Dedifferentiated amniotic fluid mesenchymal stem cell (primary cell): ENCODE results near the gene AGAP2.

Experiments used
- DNase-seq: peaks from one replicate; pipeline ENCODE4 v3.0.0-alpha.2; 2016; ENCODE audit errors: extremely low spot score

The AGAP2 gene

GRCh38 chr12:57736741-57737466, 1.6 kb downstream of the AGAP2 start:
- DNase-seq, result no peak

- no peak for DNase-seq
Observed at GRCh38 chr12:57735952-57736740, 2.4 kb downstream of the AGAP2 start.

- DNase-seq, result no peak
Observed at GRCh38 chr12:57735198-57735855, 3.2 kb downstream of the AGAP2 start.

- DNase-seq, result no peak
Observed at GRCh38 chr12:57734591-57734990, 4.0 kb downstream of the AGAP2 start.

GRCh38 chr12:57733928-57734327, 4.6 kb downstream of the AGAP2 start:
- no peak for DNase-seq

GRCh38 chr12:57732726-57733593, 5.6 kb downstream of the AGAP2 start:
- DNase-seq, result no peak

GRCh38 chr12:57732270-57732669, 6.3 kb downstream of the AGAP2 start:
- DNase-seq, result no peak

GRCh38 chr12:57731411-57732080, 7.0 kb downstream of the AGAP2 start:
- no peak for DNase-seq

GRCh38 chr12:57730336-57731067, 8.0 kb downstream of the AGAP2 start:
- no peak for DNase-seq

- no peak for DNase-seq
Observed at GRCh38 chr12:57729321-57729844, 9.2 kb downstream of the AGAP2 start.

GRCh38 chr12:57727758-57728395, 10.7 kb downstream of the AGAP2 start:
- DNase-seq, result no peak

- no peak for DNase-seq
Observed at GRCh38 chr12:57726884-57727757, 11.4 kb downstream of the AGAP2 start.

- peak; percentile 73 for DNase-seq
Observed at GRCh38 chr12:57726151-57726883, 12.2 kb downstream of the AGAP2 start.

- no peak for DNase-seq
Observed at GRCh38 chr12:57725851-57726150, 12.7 kb downstream of the AGAP2 start.

- DNase-seq, result no peak
Observed at GRCh38 chr12:57724936-57725740, 13.4 kb downstream of the AGAP2 start.

GRCh38 chr12:57724003-57724935, 14.3 kb downstream of the AGAP2 start:
- DNase-seq, result no peak
